ENCODE data around the gene PPFIA3.

PPFIA3 gene

GRCh38 chr19:49119411-49120324 is at the start of gene PPFIA3:
TSS of gene PPFIA3 (plus strand) at chr19:49119544. CDS start at chr19:49127874, 8,330 bp downstream.
- DNase-seq, result peak; percentile 15

- DNase-seq, result no peak
These were observed 48.9 kb upstream of the PPFIA3 start for GRCh38 chr19:49070416-49070815.

DNA sequence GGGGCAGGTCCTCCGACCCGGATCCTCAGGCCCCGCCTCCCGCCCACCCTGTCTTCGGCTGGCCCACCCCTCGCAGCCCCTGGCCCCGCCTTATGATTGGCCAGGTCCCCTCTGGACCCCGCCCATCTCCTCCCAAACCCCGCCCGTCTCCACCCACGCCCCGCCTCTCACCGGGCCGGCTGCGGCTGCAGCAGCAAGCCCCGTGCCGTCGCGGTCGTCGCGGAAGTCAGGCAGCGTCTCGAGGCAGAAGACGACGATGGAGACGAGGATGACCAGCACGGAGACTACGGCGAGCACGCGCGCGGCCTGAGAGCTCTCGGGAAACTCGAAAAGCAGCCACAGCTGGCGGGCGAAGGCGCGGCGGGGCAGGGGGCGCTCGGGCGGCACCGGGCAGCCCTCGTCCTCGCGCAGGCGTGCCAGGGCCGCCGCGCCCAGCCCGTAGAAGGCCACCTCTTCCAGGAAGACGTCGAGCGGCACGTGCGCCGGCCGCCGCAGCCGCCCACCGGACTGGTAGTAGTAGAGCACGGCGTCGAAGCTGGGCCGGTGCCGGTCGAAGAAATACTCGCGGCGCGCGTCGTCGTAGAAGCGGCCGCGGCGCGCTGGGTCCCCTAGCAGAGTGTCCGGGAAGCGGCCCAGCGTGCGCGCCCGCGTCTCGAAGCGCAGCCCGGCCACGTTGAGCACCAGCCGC is 47.3 kb upstream of the PPFIA3 start:
- no peak for DNase-seq

DNA sequence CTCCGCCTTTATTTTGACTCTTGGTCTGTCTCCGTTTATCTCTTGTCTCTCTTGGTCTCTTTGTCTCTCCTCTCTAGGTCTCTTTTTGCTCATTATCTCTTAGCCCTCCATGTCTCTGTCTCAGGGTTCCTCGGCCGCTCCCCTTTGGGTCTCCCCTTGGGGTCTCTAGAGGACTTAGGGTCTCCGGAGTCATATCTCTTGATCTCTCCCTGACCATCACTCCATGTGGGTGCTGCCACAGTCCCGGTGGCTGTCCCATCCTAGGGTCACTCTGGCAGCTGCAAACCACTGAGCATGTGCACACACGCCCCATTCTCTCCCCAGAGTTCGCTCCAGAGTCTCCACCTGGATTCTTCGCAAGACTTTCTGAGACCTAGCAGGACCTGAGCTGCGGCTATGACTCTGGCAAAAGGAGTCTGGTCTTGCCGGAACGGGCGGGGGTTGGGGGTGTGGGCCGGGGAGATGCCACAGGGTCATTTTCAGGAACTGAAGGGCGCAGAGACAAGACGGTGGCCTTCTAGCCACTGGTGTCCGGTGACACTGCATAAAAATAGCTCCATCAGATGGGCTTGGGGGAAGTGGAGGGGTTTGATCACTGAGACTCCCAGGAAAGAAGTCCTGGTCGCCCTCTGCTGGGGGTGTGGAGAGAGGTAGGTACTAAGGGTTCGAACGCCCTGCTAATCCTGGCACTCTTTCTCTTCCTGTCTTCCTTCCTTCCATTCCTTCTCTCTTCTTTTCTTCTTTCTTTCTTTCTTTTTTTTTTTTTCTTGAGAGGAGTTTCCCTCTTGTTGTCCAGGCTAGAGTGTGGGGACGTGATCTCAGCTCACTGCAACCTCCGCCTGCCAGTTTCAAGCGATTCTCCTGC is 45.6 kb upstream of the PPFIA3 start:
- DNase-seq, result no peak

GRCh38 chr19:49074869-49075268 is 44.5 kb upstream of the PPFIA3 start:
- DNase-seq, result peak; percentile 22

- no peak for DNase-seq
These were observed 39.0 kb upstream of the PPFIA3 start for GRCh38 chr19:49080392-49080791.

DNA sequence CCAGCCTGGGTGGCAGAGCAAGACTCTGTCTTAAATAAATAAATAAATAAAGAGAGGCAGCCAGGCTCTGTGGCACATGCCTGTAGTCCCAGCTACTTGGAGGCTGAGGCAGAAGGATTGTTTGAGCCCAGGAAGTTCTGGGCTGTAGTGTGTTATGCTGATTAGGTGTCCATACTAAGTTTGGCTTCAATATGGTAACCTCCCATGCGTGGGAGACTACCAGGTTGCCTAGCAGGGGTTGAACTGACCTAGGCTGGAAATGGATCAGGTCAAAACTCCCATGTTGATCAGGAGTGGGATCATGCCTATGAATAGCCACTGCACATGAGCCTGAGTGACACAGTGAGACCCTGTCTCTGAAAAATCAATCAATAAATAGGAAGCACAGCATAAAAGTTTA is 38.1 kb upstream of the PPFIA3 start:
- DNase-seq, result no peak

- no peak for DNase-seq
These were observed 34.9 kb upstream of the PPFIA3 start for GRCh38 chr19:49084206-49085019.

DNA sequence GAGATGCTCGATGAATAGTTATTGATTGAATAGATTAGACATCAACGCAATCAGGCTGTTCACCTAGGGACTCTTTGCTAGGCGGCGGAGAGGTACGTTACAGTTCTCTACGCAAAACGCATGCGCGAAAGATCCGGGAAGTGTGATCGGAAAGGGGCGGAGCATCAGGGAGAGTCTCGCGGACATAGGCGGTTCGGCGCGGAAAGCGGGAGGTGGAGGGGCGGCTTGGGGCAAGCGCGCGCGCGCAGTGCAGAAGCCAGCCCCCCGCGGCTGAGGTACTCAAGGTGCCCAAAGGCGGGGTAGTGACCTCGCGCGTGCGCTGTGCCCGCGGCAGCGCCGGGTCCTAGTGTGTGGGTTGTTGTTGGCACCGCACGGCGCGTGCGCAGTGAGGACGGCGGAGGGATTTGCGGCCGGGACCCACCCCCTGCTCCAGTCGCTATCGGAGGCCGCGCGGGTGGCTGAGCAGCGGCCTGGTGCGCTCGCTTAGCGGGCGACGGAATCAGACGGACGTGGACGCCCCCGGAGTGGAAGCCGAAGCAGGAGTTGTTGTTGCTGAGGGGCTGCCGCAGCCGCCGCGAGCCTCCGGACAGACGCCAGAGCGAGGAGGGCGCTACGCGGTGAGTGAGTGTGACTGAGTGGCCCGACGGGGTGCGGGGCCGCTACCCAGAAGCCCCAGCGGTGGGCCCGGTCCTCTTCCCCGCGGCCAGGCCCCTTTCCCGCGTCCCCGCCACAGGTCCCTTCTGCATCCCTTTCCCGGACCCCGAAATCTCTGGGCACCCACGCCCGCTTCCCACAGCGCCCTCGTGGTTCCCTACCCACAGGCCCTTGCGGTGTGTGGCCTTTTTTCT is 34.1 kb upstream of the PPFIA3 start, which contains the start of gene SNRNP70:
TSS of gene SNRNP70 (plus strand) at position 432 of the 848 bp plus-strand sequence. CDS start 964 bp downstream, outside the sequence.
- DNase-seq, result peak; percentile 100

DNA sequence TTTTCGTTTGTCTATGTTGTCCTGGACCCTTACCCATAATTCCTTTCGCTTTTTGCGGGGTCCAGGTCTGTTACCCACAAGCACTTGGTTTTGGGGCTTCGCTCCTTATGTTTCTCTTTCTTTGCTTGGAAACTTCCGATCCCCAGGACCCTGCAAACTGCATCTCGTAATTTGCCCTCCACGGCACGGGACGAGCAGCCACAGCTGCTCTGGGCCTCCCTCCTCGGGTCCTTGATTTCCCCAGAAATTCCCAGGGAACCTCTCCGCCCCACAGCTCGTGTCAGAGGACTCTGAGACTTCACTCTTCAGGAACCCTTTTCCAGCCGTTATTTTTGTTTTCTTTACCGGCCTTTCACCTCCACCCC is 33.5 kb upstream of the PPFIA3 start:
- no peak for DNase-seq

DNA sequence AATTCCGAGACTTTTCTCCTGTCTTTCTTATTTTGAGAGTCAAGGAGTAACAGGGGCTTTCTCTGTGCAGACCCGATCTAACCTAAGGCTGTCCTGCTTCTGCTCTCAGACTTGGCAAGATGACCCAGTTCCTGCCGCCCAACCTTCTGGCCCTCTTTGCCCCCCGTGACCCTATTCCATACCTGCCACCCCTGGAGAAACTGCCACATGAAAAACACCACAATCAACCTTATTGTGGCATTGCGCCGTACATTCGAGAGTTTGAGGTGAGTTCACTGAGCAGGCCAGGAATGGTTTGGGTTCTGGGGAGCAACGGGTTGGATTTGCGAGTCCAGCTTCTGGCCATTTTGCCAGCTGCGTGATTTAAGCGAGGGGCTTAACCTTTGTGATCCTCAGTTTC is 33.0 kb upstream of the PPFIA3 start:
- DNase-seq, result no peak

DNA sequence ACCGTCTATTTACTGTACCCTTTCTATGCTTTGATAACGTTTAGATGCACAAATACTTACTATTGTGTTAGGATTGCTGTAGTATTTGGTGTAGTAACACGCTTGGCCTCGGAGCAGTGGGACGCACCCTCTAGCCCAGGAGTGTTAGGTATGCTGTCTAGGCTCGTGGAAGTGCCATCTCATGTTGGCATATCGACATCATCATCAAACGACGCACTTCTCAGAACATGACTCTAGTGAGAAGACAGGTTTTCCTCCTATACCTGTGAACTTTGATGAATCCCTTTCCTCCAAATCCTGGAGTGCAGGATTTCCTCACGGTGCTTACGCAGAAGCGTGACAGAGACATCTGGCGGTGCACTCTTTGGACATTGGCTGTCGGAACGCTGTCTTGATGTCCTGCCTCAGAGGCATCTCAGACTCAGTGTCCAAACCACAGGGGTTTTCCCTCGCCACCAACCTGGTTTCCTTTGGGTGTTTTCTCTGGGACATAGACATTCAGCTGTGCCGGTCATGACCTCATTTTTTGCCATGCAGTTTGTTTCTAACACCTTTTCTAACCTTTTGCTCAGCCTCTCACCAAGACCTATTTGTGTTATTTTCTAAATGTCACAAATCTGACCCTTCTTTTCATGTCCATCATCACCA is 27.8 kb upstream of the PPFIA3 start:
- DNase-seq, result no peak

DNA sequence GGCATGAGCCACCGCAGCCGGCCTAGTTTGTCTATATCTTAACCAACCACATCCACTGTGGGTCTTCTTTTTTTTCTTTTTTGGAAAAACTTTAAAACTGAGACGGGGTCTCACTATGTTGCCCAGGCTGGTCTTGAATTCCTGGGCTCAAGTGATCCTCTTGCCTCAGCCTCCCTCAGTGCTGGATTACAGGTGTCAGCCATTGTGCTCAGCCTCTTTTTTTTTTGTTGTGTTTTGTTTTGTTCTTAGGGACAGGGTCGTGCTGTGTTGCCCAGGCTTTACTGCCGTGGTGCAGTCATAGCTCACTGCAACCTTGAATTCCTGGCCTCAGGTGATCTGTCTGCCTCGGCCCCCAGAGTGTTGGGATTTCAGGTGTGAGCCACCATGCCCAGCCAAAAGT is 26.7 kb upstream of the PPFIA3 start:
- DNase-seq, result no peak

DNA sequence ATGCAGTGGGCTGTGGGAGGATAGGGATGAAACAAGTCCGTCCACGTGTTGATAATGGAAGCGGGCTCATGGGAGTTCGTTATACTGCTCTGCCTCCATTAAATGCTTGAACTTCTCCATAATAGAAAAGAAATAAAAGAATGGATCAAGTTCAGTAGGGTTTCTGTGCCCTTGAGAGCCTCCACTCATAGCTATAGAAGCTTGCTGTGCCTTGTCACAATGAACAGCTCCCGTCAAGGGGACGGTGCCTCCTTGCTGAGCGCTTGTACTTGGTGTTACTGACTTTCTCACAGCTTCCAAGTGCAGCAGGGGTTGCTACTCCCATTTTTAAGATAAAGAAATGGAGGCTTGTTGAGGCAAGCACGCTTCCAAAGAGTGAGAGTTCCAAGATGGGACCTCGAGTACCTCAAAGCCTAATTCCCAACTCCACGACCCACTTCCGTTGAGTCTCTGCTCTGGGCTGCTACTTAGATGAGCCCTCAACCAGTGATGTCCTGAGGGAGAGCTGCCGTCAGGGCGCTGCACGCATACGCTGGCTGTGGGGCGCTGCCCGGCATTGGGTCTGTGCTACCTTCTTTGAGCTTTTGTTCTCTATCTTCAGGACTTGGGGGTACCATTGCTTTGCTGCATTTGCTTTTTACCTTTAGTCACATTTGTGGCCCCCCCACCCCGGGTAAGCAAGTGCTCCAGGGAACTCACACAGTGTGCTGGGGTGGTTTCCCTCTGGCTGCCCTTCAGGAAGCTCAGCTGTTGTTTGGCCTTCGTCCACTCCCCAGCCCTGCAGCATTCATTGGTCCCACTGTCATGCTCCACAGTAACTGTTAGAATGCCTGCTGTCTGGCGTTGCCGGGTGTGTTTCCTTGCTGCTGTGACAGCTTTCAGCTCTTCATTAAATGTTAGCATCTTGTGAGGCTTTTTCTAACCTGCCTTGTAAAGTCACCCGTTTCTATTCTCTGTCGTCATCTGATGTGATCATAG is 24.6 kb upstream of the PPFIA3 start:
- no peak for DNase-seq

DNA sequence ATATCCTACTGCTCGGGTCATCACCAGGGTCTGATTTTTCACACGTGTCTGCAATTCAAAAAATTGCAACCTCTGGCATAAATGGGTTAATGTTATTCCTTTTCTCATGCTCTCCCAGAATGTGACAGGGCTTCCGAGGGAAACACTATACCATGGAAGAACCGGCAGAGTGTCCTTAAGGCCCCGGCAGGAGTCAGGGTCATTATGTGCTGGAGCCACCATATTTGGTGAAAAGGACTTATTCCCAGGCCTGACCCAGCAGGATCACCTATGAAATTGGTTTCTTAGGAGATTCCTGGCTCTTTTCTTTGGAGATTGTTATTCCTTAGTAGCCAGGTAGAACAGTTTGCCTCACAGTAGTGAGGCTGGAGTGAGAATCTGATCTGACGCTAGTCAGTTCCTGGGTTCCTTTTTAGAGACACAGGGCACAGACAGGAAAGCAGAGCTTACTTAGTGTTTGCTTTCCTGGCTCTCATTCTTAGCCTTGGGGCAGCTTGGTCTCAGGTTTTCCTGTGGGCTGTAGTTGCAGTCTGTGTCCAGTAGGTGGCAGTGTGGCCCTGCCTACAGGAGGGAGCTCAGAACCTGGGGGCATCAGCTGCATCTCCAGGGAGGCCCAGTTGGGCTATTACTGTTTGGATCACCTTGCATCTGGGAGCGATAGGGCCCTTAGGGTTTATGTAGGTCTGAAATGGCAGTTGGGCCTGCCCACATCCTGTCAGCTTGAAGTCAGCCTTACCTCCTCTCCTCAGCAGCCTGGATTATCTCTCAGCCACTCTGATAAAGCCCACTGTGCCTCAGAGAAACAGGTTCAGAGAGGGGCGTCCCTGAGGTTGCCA is 21.7 kb upstream of the PPFIA3 start:
- DNase-seq, result peak; percentile 76

DNA sequence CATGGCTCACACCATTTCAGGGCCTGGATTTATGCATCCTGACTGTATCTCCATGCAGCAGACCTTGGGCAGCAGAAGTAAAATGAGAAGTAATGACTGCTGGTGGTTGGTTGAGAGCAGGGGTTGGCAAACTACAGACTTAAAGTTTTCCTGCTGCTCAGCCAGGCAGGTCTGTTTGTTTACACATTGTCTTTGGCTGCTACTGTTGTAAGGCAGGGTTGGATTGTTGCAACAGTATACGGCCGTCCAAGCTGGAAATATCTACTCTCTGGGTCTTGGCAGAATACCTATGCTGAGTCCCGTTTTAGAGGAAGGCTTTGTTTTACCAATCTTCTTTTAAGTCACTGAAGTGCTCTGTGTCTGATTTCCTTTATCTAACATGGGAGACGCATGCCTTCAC is 20.5 kb upstream of the PPFIA3 start:
- DNase-seq, result no peak

DNA sequence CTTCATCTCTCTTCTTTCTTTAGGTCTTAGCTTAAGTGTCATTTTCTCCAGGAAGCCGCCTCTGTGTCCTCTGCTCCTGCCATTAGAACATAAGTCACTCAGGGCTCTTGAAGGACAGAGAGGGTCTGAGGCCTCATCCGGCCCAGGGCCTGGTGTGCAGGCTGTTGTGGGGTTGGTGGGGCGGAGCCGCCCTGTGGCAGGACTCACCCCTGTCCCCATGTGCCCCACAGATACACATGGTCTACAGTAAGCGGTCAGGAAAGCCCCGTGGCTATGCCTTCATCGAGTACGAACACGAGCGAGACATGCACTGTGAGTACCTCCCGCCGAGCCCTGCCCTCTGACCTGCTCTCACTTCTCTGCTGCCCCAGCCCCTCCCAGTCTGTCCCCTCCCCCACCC is 18.2 kb upstream of the PPFIA3 start:
- no peak for DNase-seq

- no peak for DNase-seq
These were observed 17.0 kb upstream of the PPFIA3 start for GRCh38 chr19:49102303-49102702.

Measured in CD4-positive, alpha-beta T cell treated with Interferon gamma for 1 hour (primary cell).